ENCODE data around the gene TMEM138.

TMEM138 gene

GRCh38 chr11:61413496-61413895 lies 51.3 kb downstream of the TMEM138 start:
- no peak for DNase-seq

GRCh38 chr11:61414547-61414946 lies 52.4 kb downstream of the TMEM138 start:
- DNase-seq, result no peak

GRCh38 chr11:61415381-61415780 lies 53.2 kb downstream of the TMEM138 start:
- DNase-seq, result no peak

- no peak for DNase-seq
Observed at GRCh38 chr11:61416941-61417340, 54.8 kb downstream of the TMEM138 start.

GRCh38 chr11:61417670-61418069 lies 55.5 kb downstream of the TMEM138 start:
- DNase-seq, result no peak

- DNase-seq, result no peak
Observed at GRCh38 chr11:61418136-61418535, 56.0 kb downstream of the TMEM138 start.
